Measurements from ENCODE around the gene PHOSPHO2.

GRCh38 chr2:169711751-169712509 lies 17.7 kb downstream of the PHOSPHO2 start:
- TF ChIP-seq TSHZ2 (CRISPR knock-in tag; IDR thresholded peaks at IDR 0.05) (0 out of 2 replicates have a peak, but pooled peaks have one; percentile 38), CREB5 (CRISPR knock-in tag; IDR thresholded peaks at IDR 0.05; ENCODE audit: low read depth) (no peak), PPARA (CRISPR knock-in tag; IDR thresholded peaks at IDR 0.05; ENCODE audit: borderline replicate concordance) (no peak), PATZ1 (CRISPR knock-in tag; IDR thresholded peaks at IDR 0.05; ENCODE audit: borderline replicate concordance) (no peak), ZFP3 (CRISPR knock-in tag; IDR thresholded peaks at IDR 0.05) (no peak), ZFP30 (CRISPR knock-in tag; IDR thresholded peaks at IDR 0.05) (no peak), ARNTL (CRISPR knock-in tag; IDR thresholded peaks at IDR 0.05; ENCODE audit: borderline replicate concordance, low read depth) (no peak), RARB (CRISPR knock-in tag; IDR thresholded peaks at IDR 0.05) (no peak), SNAI2 (CRISPR knock-in tag; IDR thresholded peaks at IDR 0.05) (no peak), OSR1 (CRISPR knock-in tag; IDR thresholded peaks at IDR 0.05) (no peak), ZC3H10 (CRISPR knock-in tag; IDR thresholded peaks at IDR 0.05) (no peak), POU6F1 (CRISPR knock-in tag; IDR thresholded peaks at IDR 0.05; ENCODE audit: borderline replicate concordance, low read depth) (no peak)

Measured in SK-N-SH treated with all-trans-retinoic acid at 6 μM for 48 hours (cell line).